Adipocyte (in vitro differentiated cells): ENCODE data around the gene PCDHGA10.
"Not testable (repeated sequence)": the region's sequence is repeated elsewhere in the genome, so short reads cannot be mapped to it uniquely, and the experiment has no call there.

Source experiments
- DNase-seq: peaks from one replicate; pipeline ENCODE4 v3.0.0-alpha.2; 2015; ENCODE audit warnings: low read depth
- H3K27me3 ChIP-seq: replicated peaks from 2 replicates; pipeline ENCODE4 v1.7.0; 2013; ENCODE audit warnings: mild to moderate bottlenecking, low read length, moderate library complexity; ENCODE audit not compliant: control insufficient read depth, insufficient read depth
- H3K36me3 ChIP-seq: 2 replicates; pipeline ENCODE4 v1.7.0; 2013; ENCODE audit warnings: low read length, mild to moderate bottlenecking, moderate library complexity; ENCODE audit not compliant: control insufficient read depth, insufficient read depth, severe bottlenecking
- H3K4me1 ChIP-seq: 2 replicates; pipeline ENCODE4 v1.7.0; 2013; ENCODE audit warnings: mild to moderate bottlenecking, low read length, moderate library complexity; ENCODE audit not compliant: control insufficient read depth, insufficient read depth
- H3K4me3 ChIP-seq: 2 replicates; pipeline ENCODE4 v1.7.0; 2013; ENCODE audit warnings: mild to moderate bottlenecking, low read length, moderate library complexity
- H3K9ac ChIP-seq: 2 replicates; pipeline ENCODE4 v1.7.0; 2013; ENCODE audit warnings: mild to moderate bottlenecking, low read length, moderate library complexity
- H3K9me3 ChIP-seq: 2 replicates; pipeline ENCODE4 v1.7.0; 2013; ENCODE audit warnings: mild to moderate bottlenecking, low read length, moderate library complexity; ENCODE audit not compliant: control insufficient read depth

Gene PCDHGA10

DNA sequence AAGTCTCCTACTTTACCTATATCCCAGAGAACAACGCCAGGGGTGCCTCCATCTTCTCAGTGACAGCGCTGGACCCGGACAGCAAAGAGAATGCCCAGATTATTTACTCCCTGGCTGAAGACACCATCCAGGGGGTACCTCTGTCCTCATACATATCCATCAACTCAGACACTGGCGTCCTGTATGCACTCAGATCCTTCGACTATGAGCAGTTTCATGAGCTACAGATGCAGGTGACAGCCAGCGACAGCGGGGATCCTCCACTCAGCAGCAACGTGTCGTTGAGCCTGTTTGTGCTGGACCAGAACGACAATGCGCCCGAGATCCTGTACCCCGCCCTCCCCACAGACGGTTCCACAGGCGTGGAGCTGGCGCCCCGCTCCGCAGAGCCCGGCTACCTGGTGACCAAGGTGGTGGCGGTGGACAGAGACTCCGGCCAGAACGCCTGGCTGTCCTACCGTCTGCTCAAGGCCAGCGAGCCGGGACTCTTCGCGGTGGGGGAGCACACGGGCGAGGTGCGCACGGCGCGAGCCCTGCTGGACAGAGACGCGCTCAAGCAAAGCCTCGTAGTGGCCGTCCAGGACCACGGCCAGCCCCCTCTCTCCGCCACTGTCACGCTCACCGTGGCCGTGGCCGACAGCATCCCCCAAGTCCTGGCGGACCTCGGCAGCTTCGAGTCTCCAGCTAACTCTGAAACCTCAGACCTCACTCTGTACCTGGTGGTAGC is 1.9 kb downstream of the PCDHGA10 start:
- Histone ChIP-seq H3K4me3 (peak overlapping the region; percentile 43), H3K9me3 (peaks cover 28% of the 10 kb centered on the region)
- not testable (repeated sequence) for H3K36me3 ChIP-seq, DNase-seq, H3K27me3 ChIP-seq, H3K4me1 ChIP-seq, H3K9ac ChIP-seq

DNA sequence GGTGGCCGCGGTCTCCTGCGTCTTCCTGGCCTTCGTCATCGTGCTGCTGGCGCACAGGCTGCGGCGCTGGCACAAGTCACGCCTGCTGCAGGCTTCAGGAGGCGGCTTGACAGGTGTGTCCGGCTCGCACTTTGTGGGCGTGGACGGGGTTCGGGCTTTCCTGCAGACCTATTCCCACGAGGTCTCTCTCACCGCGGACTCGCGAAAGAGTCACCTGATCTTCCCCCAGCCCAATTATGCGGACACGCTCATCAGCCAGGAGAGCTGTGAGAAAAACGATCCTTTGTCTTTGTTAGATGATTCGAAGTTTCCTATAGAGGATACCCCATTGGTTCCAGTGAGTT is 2.5 kb downstream of the PCDHGA10 start:
- not testable (repeated sequence) for H3K36me3 ChIP-seq, DNase-seq, H3K4me1 ChIP-seq, H3K27me3 ChIP-seq, H3K9ac ChIP-seq
- Histone ChIP-seq H3K9me3 (peaks cover 27% of the 10 kb centered on the region), H3K4me3 (peak overlapping the region; percentile 43)

DNA sequence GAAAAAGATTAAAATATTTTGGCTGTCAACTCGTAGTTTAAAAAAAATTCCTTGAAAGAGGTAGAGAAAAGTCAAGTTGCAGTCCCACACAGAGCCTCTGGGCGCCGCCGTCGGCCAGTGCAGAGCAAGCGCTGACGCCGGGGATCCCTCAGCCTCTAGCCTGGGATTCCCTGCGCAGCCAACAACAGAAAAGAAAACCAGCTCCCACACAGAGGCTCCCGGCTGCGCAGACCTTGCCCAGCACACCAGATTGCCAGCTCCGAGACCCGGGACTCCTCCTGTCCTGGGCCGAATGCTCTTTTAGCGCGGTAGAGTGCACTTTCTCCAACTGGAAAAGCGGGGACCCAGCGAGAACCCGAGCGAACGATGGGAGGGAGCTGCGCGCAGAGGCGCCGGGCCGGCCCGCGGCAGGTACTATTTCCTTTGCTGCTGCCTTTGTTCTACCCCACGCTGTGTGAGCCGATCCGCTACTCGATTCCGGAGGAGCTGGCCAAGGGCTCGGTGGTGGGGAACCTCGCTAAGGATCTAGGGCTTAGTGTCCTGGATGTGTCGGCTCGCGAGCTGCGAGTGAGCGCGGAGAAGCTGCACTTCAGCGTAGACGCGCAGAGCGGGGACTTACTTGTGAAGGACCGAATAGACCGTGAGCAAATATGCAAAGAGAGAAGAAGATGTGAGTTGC is 4.8 kb downstream of the PCDHGA10 start, which contains the start of gene PCDHGB7:
PCDHGB7 (plus strand) TSS at position 184 of the 679 bp plus-strand sequence; CDS start at position 367, 183 bp downstream.
- DNase-seq = peak; percentile 72
- peaks cover 42% of the 10 kb centered on the region for H3K9me3 ChIP-seq
- H3K27me3 ChIP-seq = not testable (repeated sequence)

DNA sequence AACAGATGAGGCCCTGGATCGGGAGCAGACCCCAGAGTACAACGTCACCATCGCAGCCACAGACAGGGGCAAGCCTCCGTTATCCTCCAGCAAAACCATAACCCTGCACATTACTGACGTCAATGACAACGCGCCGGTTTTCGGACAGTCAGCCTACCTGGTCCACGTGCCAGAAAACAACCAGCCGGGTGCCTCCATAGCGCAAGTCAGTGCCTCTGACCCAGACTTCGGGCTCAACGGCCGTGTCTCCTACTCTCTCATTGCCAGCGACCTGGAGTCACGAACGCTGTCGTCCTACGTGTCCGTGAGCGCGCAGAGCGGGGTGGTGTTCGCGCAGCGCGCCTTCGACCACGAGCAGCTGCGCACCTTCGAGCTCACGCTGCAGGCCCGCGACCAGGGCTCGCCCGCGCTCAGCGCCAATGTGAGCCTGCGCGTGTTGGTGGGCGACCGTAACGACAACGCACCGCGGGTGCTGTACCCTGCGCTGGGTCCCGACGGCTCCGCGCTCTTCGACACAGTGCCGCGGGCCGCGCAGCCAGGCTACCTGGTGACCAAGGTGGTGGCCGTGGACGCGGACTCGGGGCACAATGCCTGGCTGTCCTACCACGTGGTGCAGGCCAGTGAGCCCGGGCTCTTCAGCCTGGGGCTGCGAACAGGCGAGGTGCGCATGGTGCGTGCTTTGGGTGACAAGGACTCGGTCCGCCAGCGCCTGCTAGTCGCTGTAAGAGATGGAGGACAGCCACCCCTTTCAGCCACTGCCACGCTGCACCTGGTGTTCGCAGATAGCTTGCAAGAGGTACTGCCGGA is 6.5 kb downstream of the PCDHGA10 start:
- Histone ChIP-seq H3K9me3 (peaks cover 45% of the 10 kb centered on the region), H3K36me3 (no peaks in the 10 kb centered on the region), H3K27me3 (no peaks in the 10 kb centered on the region), H3K9ac (no peak overlapping the region), H3K4me1 (no peaks in the 10 kb centered on the region), H3K4me3 (peak overlapping the region; percentile 4)
- DNase-seq = no peak

More for the DNA sequence above, 4.8 kb downstream of the PCDHGA10 start, which contains the start of gene PCDHGB7:
- H3K9ac ChIP-seq = peak within 1 kb of the TSS; percentile 70
- not testable (repeated sequence) for H3K4me1 ChIP-seq, H3K36me3 ChIP-seq
- peak within 1 kb of the TSS; percentile 81 for H3K4me3 ChIP-seq

DNA sequence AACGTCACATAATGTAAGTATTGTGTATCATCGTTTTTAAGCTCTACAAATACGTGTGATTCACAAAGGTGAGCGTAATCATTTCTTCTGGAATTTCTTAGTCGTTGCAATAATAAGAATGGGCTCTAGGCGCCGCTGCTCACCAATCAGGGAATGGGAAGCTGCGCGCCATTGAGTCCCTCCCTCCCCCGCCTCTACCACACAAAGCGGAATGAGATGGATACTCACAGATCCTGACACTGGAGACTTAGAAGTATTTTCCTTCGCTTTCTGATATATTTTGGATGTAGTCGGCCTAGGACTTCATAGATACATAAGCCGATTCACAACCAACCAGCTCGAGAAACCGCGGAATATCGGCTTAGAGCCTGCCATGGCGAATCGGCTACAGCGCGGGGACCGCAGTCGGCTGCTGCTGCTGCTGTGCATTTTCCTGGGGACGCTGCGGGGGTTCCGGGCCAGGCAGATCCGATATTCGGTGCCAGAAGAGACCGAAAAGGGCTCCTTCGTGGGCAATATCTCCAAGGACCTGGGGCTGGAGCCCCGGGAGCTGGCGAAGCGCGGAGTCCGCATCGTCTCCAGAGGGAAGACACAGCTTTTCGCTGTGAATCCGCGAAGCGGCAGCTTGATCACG is 8.2 kb downstream of the PCDHGA10 start, which contains the start of gene PCDHGA11:
PCDHGA11 (plus strand) TSS at position 197 of the 634 bp plus-strand sequence; CDS start at position 374, 177 bp downstream.
- peak; percentile 50 for DNase-seq
- H3K4me3 ChIP-seq = peak within 1 kb of the TSS; percentile 84
- H3K27me3 ChIP-seq = no peaks in the 10 kb centered on the region
- peak within 1 kb of the TSS; percentile 70 for H3K9ac ChIP-seq
- H3K9me3 ChIP-seq = peaks cover 44% of the 10 kb centered on the region
- no peaks in the 10 kb centered on the region for H3K36me3 ChIP-seq
- no peaks in the 10 kb centered on the region for H3K4me1 ChIP-seq

- no peak for DNase-seq
- Histone ChIP-seq H3K27me3 (no peaks in the 10 kb centered on the region), H3K4me1 (no peaks in the 10 kb centered on the region), H3K9me3 (peaks cover 44% of the 10 kb centered on the region), H3K9ac (peak overlapping the region; percentile 70), H3K4me3 (peak overlapping the region; percentile 84), H3K36me3 (no peaks in the 10 kb centered on the region)
Observed at GRCh38 chr5:141421489-141421855, 8.7 kb downstream of the PCDHGA10 start.

DNA sequence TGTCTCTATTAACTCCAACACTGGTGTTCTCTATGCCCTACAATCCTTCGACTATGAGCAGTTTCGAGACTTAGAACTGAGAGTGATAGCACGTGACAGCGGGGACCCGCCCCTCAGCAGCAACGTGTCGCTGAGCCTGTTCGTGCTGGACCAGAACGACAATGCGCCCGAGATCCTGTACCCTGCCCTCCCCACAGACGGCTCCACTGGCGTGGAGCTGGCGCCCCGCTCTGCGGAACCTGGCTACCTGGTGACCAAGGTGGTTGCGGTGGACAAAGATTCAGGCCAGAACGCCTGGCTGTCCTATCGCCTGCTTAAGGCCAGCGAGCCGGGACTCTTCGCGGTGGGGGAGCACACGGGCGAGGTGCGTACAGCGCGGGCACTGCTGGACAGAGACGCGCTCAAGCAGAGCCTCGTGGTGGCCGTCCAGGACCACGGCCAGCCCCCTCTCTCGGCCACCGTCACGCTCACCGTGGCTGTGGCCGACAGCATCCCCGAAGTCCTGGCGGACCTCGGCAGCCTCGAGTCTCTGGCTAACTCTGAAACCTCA is 10.0 kb downstream of the PCDHGA10 start:
- Histone ChIP-seq H3K9me3 (peaks cover 55% of the 10 kb centered on the region), H3K27me3 (no peaks in the 10 kb centered on the region), H3K4me1 (no peaks in the 10 kb centered on the region), H3K4me3 (peak overlapping the region; percentile 52), H3K9ac (no peak overlapping the region), H3K36me3 (peaks cover 6% of the 10 kb centered on the region)
- no peak for DNase-seq

GRCh38 chr5:141427783-141428426 is 15.1 kb downstream of the PCDHGA10 start:
- Histone ChIP-seq H3K9ac (no peak overlapping the region), H3K4me1 (peaks cover 16% of the 10 kb centered on the region), H3K27me3 (no peaks in the 10 kb centered on the region), H3K4me3 (no peak overlapping the region), H3K9me3 (peaks cover 35% of the 10 kb centered on the region), H3K36me3 (peaks cover 12% of the 10 kb centered on the region)
- no peak for DNase-seq

DNA sequence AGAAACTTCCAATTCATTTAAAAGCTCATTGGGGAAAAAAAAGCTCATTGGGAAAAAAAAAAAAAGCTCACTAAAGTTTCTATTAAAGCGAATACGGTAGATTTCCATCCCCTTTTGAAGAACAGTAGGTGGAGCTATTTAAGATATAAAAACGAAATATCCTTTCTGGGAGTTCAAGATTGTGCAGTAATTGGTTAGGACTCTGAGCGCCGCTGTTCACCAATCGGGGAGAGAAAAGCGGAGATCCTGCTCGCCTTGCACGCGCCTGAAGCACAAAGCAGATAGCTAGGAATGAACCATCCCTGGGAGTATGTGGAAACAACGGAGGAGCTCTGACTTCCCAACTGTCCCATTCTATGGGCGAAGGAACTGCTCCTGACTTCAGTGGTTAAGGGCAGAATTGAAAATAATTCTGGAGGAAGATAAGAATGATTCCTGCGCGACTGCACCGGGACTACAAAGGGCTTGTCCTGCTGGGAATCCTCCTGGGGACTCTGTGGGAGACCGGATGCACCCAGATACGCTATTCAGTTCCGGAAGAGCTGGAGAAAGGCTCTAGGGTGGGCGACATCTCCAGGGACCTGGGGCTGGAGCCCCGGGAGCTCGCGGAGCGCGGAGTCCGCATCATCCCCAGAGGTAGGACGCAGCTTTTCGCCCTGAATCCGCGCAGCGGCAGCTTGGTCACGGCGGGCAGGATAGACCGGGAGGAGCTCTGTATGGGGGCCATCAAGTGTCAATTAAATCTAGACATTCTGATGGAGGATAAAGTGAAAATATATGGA is 17.7 kb downstream of the PCDHGA10 start, which contains the start of gene PCDHGA12:
PCDHGA12 (plus strand) TSS at position 176 of the 782 bp plus-strand sequence; CDS start at position 429, 253 bp downstream.
- peaks cover 12% of the 10 kb centered on the region for H3K36me3 ChIP-seq

More for the DNA sequence above, 17.7 kb downstream of the PCDHGA10 start, which contains the start of gene PCDHGA12:
- H3K4me1 ChIP-seq = peaks cover 16% of the 10 kb centered on the region
- DNase-seq = peak; percentile 36
- H3K27me3 ChIP-seq = no peaks in the 10 kb centered on the region
- peak within 1 kb of the TSS; percentile 85 for H3K4me3 ChIP-seq
- H3K9me3 ChIP-seq = peaks cover 26% of the 10 kb centered on the region
- H3K9ac ChIP-seq = peak within 1 kb of the TSS; percentile 83
